Thyroid gland (tissue), 4 donors: Measurements from ENCODE around the gene KRT34. TPM values are rescaled to one million over a fixed set of nuclear protein-coding genes. Genes with fewer than 3 reads are reported as not detected.
"Not testable (repeated sequence)": the region's sequence is repeated elsewhere in the genome, so short reads cannot be mapped to it uniquely, and the experiment has no call there.

Source experiments
- DNase-seq, 2 donors: peaks; one replicate each; pipeline ENCODE4 v3.0.0-alpha.2; 2019
- H3K27ac ChIP-seq, 3 donors: fragments of 200-600 bp; sonication (generic); 1 replicate in 2 of 3; 2 replicates in 1 of 3; pipeline ENCODE4 v1.5.1; 2016 to 2019; ENCODE audit warnings: mild to moderate bottlenecking in 1 of 3, moderate library complexity in 1 of 3
- H3K27me3 ChIP-seq: fragments of 200-600 bp; sonication (generic); one replicate; pipeline ENCODE4 v1.5.1; 2019
- H3K36me3 ChIP-seq, 2 donors: fragments of 200-600 bp; sonication (generic); one replicate each; pipeline ENCODE4 v1.5.1; 2016 to 2019
- H3K4me1 ChIP-seq, 2 donors: fragments of 200-600 bp; sonication (generic); one replicate each; pipeline ENCODE4 v1.5.1; 2017 to 2019
- H3K4me3 ChIP-seq, 3 donors: fragments of 200-600 bp; sonication (generic); replicated peaks in 1 of 3; 1 replicate in 2 of 3; 2 replicates in 1 of 3; pipeline ENCODE4 v1.5.1; 2016; ENCODE audit warnings: mild to moderate bottlenecking in 1 of 3
- H3K9me3 ChIP-seq: fragments of 200-600 bp; sonication (generic); one replicate; pipeline ENCODE4 v1.5.1; 2017
- CTCF ChIP-seq, 6 experiments: fragments of 200-600 bp in 3 of 6; fragments of 450-650 bp in 3 of 6; sonication (generic) in 3 of 6; IDR thresholded peaks; one replicate each; pipeline ENCODE4 v1.5.1; 2016 to 2019; ENCODE audit warnings: antibody characterized with exemption in 6 of 6, mild to moderate bottlenecking in 2 of 6, inconsistent platforms in 1 of 6, moderate library complexity in 1 of 6
- POLR2A ChIP-seq, 2 donors: fragments of 450-650 bp; IDR thresholded peaks; one replicate each; pipeline ENCODE4 v1.6.1; 2017; ENCODE audit warnings: antibody characterized with exemption in 2 of 2, mild to moderate bottlenecking in 2 of 2, moderate library complexity in 1 of 2
- WGBS, 2 donors: methylation state at CpG; one replicate each; pipeline ENCODE4 v1.1.5; 2017; 5-methylcytosine and 5-hydroxymethylcytosine counted together
- intact Hi-C: fragments of 100-400 bp; cut with DNase I; formaldehyde crosslinking; loops from one replicate; pipeline ENCODE4 v1.15.1; 2023
- total RNA-seq, 4 donors: library from RNA; depleted of rRNA; stranded (reverse); fragments of >200 nt; gene quantifications; one replicate each; pipeline ENCODE4 v1.2.3, GENCODE V29; 2016

Gene KRT34
- total RNA-seq, 4 donors from 2014 or later, result not detected

DNA sequence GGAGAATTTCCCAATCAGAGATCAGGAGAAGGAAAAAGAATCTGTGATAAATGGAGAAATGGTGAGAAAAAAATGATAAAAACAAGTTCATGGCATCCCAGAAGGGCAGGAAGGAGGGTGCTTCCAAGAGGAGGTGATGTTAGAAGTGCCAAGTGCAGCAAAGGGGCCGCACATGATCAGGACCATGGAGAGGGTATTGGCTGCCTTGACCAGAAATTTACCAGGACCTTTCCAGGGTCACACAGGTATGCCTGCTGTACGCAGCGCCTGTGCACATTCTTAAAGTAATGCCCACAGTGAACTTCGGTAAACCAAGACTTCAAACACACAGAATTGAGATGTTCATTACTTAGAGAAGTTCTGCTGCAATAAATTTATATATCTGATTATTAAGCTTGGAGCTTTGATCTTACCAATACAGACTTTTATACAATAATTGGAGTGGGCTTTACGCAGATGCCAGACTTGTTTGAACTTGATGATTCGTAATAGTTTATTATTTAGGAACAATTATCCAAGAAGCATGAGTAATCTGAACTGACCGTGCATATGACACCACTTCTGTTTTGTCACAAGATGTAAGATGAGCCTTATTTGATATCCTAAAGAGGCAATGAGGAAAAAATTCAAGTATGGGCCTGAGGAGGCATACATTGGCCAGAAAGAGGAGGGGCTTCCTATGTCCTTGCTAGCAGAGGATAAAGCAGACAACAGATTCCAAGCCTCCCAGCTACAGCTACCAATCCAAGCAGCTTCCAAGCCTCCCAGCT, 29.3 kb downstream of the KRT34 start:
- 76 to 79% methylated on average over 7 of the region's 7 CpGs for WGBS, 2 donors
- TF ChIP-seq CTCF (IDR thresholded peaks at IDR 0.05), result no peak
- no peak for TF ChIP-seq POLR2A (IDR thresholded peaks at IDR 0.05)

GRCh38 chr17:41351177-41351576, 30.9 kb downstream of the KRT34 start:
- Histone ChIP-seq H3K27me3 (no peaks in the 10 kb centered on the region), H3K9me3 (no peaks in the 10 kb centered on the region), H3K36me3 (no peaks in the 10 kb centered on the region), H3K4me3 (no peak overlapping the region), H3K4me1 (no peaks in the 10 kb centered on the region), H3K27ac (no peak overlapping the region)
- intact Hi-C loops, result no loop called here
- no peak for DNase-seq
- no peak for TF ChIP-seq CTCF (IDR thresholded peaks at IDR 0.05)
- no peak for TF ChIP-seq POLR2A (IDR thresholded peaks at IDR 0.05)
- 88 to 93% methylated on average over 2 of the region's 2 CpGs for WGBS, 2 donors

More for the DNA sequence above, 29.3 kb downstream of the KRT34 start:
- Histone ChIP-seq H3K4me1 (no peaks in the 10 kb centered on the region), H3K9me3 (no peaks in the 10 kb centered on the region), H3K4me3 (no peak overlapping the region), H3K27me3 (no peaks in the 10 kb centered on the region), H3K36me3 (no peaks in the 10 kb centered on the region), H3K27ac (no peak overlapping the region)
- no peak for DNase-seq
- intact Hi-C loops, result no loop called here

- H3K4me3 ChIP-seq, H3K36me3 ChIP-seq, intact Hi-C loops, DNase-seq, H3K27me3 ChIP-seq, H3K27ac ChIP-seq, H3K9me3 ChIP-seq, H3K4me1 ChIP-seq: not testable (repeated sequence)
- 84 to 94% methylated on average over 16 of the region's 16 CpGs for WGBS, 2 donors
These were observed 31.7 kb downstream of the KRT34 start, which contains the start of gene KRT33A for GRCh38 chr17:41350381-41350878. Gene KRT33A, minus strand, starts transcription at chr17:41350828. Its CDS starts 61 bp downstream, at chr17:41350767.

DNA sequence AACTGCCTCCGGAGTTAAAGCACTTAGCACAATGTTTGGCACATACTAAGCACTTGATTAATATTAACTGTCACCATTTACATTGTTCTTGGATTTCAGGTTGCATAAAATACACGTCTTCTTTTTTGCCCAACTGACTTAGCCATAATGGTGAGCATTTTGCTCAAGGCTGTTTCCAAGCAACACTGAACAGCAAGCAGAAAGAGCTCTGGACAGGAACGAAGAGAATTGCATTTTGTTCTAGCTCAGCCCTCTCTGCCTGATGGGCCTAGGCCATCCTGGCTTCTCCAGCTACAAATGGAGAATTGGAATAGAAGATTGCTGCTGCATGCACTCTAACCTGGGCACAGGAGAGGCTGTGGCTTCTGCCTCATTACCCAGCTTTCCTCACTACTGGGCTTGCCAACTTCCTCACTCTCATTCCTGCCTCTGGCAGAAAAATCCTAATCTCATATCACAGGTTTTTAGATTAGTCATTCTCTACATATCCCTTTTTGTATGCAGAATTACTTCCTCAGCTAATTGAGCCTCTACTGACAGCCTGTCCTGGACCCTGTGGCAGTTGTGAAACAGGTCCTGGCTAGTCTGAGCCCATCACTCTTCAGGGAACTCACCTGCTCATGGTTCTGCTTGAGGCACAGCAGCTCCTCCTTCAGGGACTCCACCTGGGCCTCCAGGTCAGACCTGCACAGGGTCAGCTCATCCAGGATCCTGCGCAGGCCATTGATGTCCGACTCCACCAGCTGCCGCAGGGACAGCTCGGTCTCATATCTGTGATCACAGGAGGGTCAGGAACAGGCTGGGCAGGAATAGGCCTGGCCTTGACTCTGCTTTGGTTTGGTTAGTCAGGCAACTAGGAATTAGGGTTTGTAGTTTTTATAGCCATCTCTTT, 34.0 kb downstream of the KRT34 start:
- no peaks in the 10 kb centered on the region for H3K9me3 ChIP-seq
- H3K27me3 ChIP-seq, result no peaks in the 10 kb centered on the region
- intact Hi-C loops, result no loop called here
- no peak overlapping the region for H3K4me3 ChIP-seq
- H3K27ac ChIP-seq, result no peak overlapping the region
- DNase-seq, result no peak
- WGBS, 2 donors, result 82 to 89% methylated on average over 7 of the region's 7 CpGs
- H3K4me1 ChIP-seq, result no peaks in the 10 kb centered on the region
- no peak for TF ChIP-seq CTCF (IDR thresholded peaks at IDR 0.05)
- TF ChIP-seq POLR2A (IDR thresholded peaks at IDR 0.05), result no peak
- H3K36me3 ChIP-seq, result no peaks in the 10 kb centered on the region

DNA sequence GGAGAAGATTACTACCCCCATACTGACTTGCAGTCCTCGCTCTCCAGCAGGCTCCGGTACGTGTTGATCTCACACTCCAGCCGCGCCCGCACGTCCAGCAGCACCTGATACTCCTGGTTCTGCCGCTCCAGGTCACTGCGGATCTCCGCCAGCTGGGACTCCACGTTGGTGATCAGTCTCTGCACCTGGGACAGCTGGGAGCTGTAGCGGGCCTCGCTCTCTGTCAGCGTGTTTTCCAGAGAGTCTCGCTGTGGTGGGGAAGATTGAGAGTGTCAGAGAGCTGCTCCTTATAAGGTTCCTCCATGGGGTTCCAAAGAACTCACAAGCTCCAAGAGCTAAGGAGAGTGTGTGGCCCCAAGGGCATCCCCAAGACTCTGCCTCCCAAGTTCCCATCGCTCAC, 35.7 kb downstream of the KRT34 start:
- H3K9me3 ChIP-seq, H3K4me1 ChIP-seq, H3K27ac ChIP-seq, H3K36me3 ChIP-seq, DNase-seq, intact Hi-C loops, H3K27me3 ChIP-seq, H3K4me3 ChIP-seq: not testable (repeated sequence)
- WGBS, 2 donors, result 92 to 94% methylated on average over 15 to 16 of the region's 16 CpGs
